K562 (cell line): Measurements from ENCODE around the gene ACOT13. TPM values are rescaled to one million over a fixed set of nuclear protein-coding genes. Genes with fewer than 3 reads are reported as not detected.

Experiments used
- CC2D1A ChIP-seq: fragments of 450-650 bp; IDR thresholded peaks from 2 replicates; pipeline ENCODE4 v1.6.1; 2017; ENCODE audit warnings: mild to moderate bottlenecking
- JUN ChIP-seq, 2 experiments: sonication (generic) in 1 of 2; formaldehyde crosslinking in 1 of 2; IDR thresholded peaks; 2 replicates each; pipeline versions ENCODE4 v1.6.1 to v1.8.0; 2012 to 2022; ENCODE audit warnings: borderline replicate concordance in 2 of 2, mild to moderate bottlenecking in 2 of 2, improper control_type of control experiment in 1 of 2, low read depth in 1 of 2, low read length in 1 of 2, missing genetic modification reagents in 1 of 2
- KDM5B ChIP-seq: fragments of 200-600 bp; sonication (generic); IDR thresholded peaks from 2 replicates; pipeline ENCODE4 v1.6.1; 2012; ENCODE audit warnings: low read depth, mild to moderate bottlenecking, moderate library complexity, low read length, control low read depth, inconsistent platforms; ENCODE audit not compliant: insufficient replicate concordance
- MTA3 ChIP-seq: fragments of 450-650 bp; formaldehyde crosslinking; IDR thresholded peaks from 2 replicates; pipeline ENCODE4 v1.6.1; 2017; ENCODE audit warnings: mild to moderate bottlenecking, borderline replicate concordance
- NR4A1 ChIP-seq, 2 experiments: fragments of 250-450 bp in 1 of 2; fragments of 450-650 bp in 1 of 2; sonication (Bioruptor Pico) in 1 of 2; IDR thresholded peaks; 2 replicates each; pipeline versions ENCODE4 v1.4.0 to v1.6.1; 2016 to 2020; ENCODE audit warnings: mild to moderate bottlenecking in 2 of 2, missing compliant biosample characterization in 1 of 2, missing genetic modification characterization in 1 of 2, moderate library complexity in 1 of 2
- TFAM ChIP-seq: fragments of 250-450 bp; sonication (Bioruptor Pico); conservative IDR thresholded peaks from 2 replicates; pipeline ENCODE4 v1.5.0; 2021; ENCODE audit warnings: mild to moderate bottlenecking, moderate library complexity
- ZNF165 ChIP-seq: fragments of 250-450 bp; sonication (Bioruptor Pico); IDR thresholded peaks from 2 replicates; pipeline ENCODE4 v1.4.0; 2020; ENCODE audit warnings: borderline replicate concordance
- ZNF668 ChIP-seq: fragments of 250-450 bp; sonication (Bioruptor Pico); IDR thresholded peaks from 2 replicates; pipeline ENCODE4 v1.8.0; 2022; ENCODE audit warnings: mild to moderate bottlenecking, inconsistent platforms
- ZNF77 ChIP-seq: fragments of 250-450 bp; sonication (Bioruptor Pico); IDR thresholded peaks from 2 replicates; pipeline ENCODE4 v1.5.0; 2020
- polyA plus RNA-seq, 8 experiments: library from polyadenylated mRNA; depleted of rRNA in 4 of 8; stranded (reverse) in 5 of 8; unstranded in 3 of 8; fragments of >200 nt; fragmentation: Nextera tagmentation in 2 of 8; fragmentation: Illumina TruSeq in 1 of 8; extraction: Ambion mirVana in 2 of 8; extraction: Trizol in 1 of 8; gene quantifications; 2 replicates each; pipeline versions ENCODE4 v1.2.1 to v1.2.3, GENCODE V29; 2011 to 2014; ENCODE audit warnings: inconsistent platforms in 1 of 8, missing spikeins in 1 of 8
- total RNA-seq, 7 experiments: library from RNA; depleted of rRNA in 6 of 7; stranded (reverse); fragments of >200 nt in 6 of 7; fragmentation: Illumina TruSeq in 2 of 7; extraction: Trizol in 2 of 7; gene quantifications; 2 replicates each; pipeline versions ENCODE4 v1.2.1 to v1.2.3, GENCODE V29; 2011 to 2021; ENCODE audit warnings: low replicate concordance in 1 of 7
- TF ChIP-seq, protein P1 (sequence below): fragments of 450-650 bp; IDR thresholded peaks from 2 replicates; pipeline ENCODE4 v1.6.1; 2018; ENCODE audit not compliant: partially characterized antibody
- TF ChIP-seq, protein P2 (sequence below): IDR thresholded peaks from 2 replicates; pipeline ENCODE4 v1.6.1; 2011; ENCODE audit not compliant: insufficient read length; ENCODE audit errors: extremely low read depth
- TF ChIP-seq, protein P3 (sequence below), 2 experiments: IDR thresholded peaks; 2 replicates each; pipeline ENCODE4 v1.6.1; 2012; ENCODE audit warnings: improper control_type of control experiment in 2 of 2, low read depth in 2 of 2, low read length in 2 of 2, borderline replicate concordance in 1 of 2
- TF ChIP-seq, protein P4 (sequence below): fragments of 450-650 bp; IDR thresholded peaks from 2 replicates; pipeline ENCODE4 v1.6.1; 2014; ENCODE audit warnings: low read depth, mild to moderate bottlenecking, moderate library complexity, borderline replicate concordance
- TF ChIP-seq, protein P5 (sequence below): fragments of 450-650 bp; IDR thresholded peaks from 2 replicates; pipeline ENCODE4 v1.6.1; 2016

ACOT13 gene
- total and polyA plus RNA-seq, 9 of the 15 experiments (the other 6 are each of a cell fraction or from before 2014, with no cell fraction given) = 14.1 to 129 (median 65.7) TPM

DNA sequence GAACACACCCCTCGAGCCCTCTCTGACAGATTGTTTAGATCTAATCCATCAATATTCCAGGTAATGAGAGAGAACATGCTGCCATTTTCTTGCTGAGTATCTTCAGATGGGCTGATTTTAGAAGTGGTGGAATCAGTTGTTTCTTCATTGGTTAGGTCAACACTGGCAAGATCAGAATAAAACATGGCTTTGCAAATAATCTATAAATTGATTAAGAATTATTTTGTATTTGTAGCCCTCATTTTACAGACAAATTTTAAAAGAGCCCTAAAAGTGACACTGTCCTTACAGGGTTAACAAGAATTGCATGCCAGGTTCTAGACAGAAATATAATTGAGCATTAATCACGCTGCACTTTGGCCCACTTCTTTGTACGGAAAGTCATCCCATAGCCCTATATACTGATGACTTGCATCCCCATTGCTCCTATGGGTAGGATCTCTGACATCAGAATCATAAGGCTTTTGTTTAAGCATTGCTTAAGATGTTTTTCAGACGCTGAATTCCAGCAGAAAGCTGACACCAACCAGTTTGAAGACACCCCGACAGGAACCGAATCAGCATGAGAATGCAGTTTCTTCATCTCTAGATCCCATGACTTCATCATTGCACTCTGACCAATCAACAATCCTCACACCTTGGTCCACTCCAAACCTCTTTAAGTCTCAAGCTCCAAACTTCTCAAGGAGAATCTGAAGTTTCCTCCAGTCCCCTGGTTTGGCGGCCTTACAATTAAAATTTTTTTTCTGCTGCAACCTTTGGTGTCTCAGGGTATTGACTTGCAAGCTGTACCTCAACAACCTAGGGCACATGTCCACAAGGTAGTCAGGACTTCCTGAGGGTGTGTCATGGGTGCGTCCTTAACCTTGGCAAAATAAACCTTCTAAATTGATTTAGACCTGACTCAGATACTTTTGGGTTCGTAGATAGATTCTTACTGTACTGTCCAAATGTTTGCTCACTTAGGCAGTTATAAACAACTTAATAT, 8.0 kb upstream of the ACOT13 start (continued):
- TF ChIP-seq, protein P1, sequence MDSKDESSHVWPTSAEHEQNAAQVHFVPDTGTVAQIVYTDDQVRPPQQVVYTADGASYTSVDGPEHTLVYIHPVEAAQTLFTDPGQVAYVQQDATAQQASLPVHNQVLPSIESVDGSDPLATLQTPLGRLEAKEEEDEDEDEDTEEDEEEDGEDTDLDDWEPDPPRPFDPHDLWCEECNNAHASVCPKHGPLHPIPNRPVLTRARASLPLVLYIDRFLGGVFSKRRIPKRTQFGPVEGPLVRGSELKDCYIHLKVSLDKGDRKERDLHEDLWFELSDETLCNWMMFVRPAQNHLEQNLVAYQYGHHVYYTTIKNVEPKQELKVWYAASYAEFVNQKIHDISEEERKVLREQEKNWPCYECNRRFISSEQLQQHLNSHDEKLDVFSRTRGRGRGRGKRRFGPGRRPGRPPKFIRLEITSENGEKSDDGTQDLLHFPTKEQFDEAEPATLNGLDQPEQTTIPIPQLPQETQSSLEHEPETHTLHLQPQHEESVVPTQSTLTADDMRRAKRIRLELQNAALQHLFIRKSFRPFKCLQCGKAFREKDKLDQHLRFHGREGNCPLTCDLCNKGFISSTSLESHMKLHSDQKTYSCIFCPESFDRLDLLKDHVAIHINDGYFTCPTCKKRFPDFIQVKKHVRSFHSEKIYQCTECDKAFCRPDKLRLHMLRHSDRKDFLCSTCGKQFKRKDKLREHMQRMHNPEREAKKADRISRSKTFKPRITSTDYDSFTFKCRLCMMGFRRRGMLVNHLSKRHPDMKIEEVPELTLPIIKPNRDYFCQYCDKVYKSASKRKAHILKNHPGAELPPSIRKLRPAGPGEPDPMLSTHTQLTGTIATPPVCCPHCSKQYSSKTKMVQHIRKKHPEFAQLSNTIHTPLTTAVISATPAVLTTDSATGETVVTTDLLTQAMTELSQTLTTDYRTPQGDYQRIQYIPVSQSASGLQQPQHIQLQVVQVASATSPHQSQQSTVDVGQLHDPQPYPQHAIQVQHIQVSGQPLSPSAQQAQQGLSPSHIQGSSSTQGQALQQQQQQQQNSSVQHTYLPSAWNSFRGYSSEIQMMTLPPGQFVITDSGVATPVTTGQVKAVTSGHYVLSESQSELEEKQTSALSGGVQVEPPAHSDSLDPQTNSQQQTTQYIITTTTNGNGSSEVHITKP = peak; percentile 56
- TF ChIP-seq NR4A1 (CRISPR knock-in tag; IDR thresholded peaks at IDR 0.05) (no peak), NR4A1 (tag; IDR thresholded peaks at IDR 0.05) (peak; percentile 79; the same call in 1 of the 2 replicates), JUN (IDR thresholded peaks at IDR 0.05; ENCODE audit: borderline replicate concordance, low read depth, low read length) (0 out of 2 replicates have a peak, but pooled peaks have one; percentile 56), JUN (CRISPR knock-in tag; IDR thresholded peaks at IDR 0.05; ENCODE audit: borderline replicate concordance) (no peak), ZNF668 (CRISPR knock-in tag) (peak; percentile 78), ZNF77 (CRISPR knock-in tag) (no peak), TFAM (CRISPR knock-in tag) (no peak), CC2D1A (peak; percentile 99), KDM5B (no peak), MTA3 (0 out of 2 replicates have a peak, but pooled peaks have one; percentile 54), ZNF165 (CRISPR knock-in tag) (no peak)
- TF ChIP-seq, protein P2, sequence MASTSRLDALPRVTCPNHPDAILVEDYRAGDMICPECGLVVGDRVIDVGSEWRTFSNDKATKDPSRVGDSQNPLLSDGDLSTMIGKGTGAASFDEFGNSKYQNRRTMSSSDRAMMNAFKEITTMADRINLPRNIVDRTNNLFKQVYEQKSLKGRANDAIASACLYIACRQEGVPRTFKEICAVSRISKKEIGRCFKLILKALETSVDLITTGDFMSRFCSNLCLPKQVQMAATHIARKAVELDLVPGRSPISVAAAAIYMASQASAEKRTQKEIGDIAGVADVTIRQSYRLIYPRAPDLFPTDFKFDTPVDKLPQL = no peak
- TF ChIP-seq, protein P3, sequence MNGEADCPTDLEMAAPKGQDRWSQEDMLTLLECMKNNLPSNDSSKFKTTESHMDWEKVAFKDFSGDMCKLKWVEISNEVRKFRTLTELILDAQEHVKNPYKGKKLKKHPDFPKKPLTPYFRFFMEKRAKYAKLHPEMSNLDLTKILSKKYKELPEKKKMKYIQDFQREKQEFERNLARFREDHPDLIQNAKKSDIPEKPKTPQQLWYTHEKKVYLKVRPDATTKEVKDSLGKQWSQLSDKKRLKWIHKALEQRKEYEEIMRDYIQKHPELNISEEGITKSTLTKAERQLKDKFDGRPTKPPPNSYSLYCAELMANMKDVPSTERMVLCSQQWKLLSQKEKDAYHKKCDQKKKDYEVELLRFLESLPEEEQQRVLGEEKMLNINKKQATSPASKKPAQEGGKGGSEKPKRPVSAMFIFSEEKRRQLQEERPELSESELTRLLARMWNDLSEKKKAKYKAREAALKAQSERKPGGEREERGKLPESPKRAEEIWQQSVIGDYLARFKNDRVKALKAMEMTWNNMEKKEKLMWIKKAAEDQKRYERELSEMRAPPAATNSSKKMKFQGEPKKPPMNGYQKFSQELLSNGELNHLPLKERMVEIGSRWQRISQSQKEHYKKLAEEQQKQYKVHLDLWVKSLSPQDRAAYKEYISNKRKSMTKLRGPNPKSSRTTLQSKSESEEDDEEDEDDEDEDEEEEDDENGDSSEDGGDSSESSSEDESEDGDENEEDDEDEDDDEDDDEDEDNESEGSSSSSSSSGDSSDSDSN (IDR thresholded peaks at IDR 0.05; ENCODE audit: borderline replicate concordance in 1 of 2, low read depth in 2 of 2, low read length in 2 of 2) = no peak
- TF ChIP-seq, protein P4, sequence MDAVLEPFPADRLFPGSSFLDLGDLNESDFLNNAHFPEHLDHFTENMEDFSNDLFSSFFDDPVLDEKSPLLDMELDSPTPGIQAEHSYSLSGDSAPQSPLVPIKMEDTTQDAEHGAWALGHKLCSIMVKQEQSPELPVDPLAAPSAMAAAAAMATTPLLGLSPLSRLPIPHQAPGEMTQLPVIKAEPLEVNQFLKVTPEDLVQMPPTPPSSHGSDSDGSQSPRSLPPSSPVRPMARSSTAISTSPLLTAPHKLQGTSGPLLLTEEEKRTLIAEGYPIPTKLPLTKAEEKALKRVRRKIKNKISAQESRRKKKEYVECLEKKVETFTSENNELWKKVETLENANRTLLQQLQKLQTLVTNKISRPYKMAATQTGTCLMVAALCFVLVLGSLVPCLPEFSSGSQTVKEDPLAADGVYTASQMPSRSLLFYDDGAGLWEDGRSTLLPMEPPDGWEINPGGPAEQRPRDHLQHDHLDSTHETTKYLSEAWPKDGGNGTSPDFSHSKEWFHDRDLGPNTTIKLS = peak; percentile 21; the same call in 1 of the 2 replicates
- TF ChIP-seq, protein P5, sequence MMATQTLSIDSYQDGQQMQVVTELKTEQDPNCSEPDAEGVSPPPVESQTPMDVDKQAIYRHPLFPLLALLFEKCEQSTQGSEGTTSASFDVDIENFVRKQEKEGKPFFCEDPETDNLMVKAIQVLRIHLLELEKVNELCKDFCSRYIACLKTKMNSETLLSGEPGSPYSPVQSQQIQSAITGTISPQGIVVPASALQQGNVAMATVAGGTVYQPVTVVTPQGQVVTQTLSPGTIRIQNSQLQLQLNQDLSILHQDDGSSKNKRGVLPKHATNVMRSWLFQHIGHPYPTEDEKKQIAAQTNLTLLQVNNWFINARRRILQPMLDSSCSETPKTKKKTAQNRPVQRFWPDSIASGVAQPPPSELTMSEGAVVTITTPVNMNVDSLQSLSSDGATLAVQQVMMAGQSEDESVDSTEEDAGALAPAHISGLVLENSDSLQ = peak; percentile 82
